Measurements from ENCODE around the gene MPP2.
"Not testable (repeated sequence)": the region's sequence is repeated elsewhere in the genome, so short reads cannot be mapped to it uniquely, and the experiment has no call there.

MPP2 gene

DNA sequence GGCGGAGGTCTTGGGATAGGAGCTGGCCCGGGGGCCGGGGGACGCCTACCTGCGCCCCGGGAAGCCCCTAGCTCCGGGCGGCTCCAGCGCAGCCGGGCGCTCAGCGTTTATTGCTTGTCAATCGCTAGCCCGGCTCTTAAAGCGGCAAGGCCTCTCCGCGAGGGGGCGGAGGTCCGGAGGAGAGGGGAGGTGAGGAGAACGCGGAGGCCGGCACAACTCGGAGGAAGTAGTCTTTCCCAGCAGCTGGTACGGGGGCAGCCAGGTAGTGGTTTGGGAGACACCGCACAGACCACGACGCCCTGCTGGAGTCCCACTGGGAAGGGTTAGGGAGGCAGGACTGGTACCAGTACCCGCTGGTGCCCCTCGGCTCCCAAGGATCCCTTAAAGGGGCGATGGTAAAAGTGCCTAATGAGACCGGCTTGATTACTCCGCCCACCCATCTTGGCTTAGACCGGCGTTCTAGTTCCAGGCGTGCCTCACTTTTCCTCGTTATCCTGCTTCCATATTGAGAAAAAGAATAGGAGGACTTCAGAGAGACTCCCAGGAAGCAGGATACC is at the start of gene MPP2:
TSS of gene MPP2 (minus strand) at position 112 of the 557 bp plus-strand sequence. CDS start 3,076 bp downstream, outside the sequence.
- peak; percentile 57 for DNase-seq

- no peak for DNase-seq
Observed at GRCh38 chr17:43956222-43956621, 48.9 kb upstream of the MPP2 start.

DNA sequence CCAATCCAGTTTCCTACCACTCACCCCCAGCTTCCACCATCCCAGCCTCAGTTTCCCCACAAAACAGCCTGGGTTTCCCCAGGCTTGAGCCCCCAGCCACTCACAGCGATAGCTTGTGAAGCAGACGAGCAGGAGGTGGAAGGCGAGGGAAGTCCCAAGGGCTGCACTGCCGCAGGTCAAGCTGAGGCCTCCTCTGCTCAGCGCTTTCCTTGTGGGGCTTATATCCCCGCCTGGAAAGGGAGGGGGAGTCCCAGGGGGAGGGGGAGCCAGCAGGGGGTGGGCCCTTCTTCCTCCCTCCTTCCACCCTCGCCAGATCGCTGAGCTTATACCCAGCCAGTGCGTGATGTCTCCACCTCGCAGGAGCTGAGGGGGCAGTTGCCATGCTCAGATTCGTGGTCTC is 46.4 kb upstream of the MPP2 start, which contains the start of gene PYY:
TSS of gene PYY (minus strand) at position 195 of the 400 bp plus-strand sequence. CDS start 457 bp downstream, outside the sequence.
- no peak for DNase-seq

DNA sequence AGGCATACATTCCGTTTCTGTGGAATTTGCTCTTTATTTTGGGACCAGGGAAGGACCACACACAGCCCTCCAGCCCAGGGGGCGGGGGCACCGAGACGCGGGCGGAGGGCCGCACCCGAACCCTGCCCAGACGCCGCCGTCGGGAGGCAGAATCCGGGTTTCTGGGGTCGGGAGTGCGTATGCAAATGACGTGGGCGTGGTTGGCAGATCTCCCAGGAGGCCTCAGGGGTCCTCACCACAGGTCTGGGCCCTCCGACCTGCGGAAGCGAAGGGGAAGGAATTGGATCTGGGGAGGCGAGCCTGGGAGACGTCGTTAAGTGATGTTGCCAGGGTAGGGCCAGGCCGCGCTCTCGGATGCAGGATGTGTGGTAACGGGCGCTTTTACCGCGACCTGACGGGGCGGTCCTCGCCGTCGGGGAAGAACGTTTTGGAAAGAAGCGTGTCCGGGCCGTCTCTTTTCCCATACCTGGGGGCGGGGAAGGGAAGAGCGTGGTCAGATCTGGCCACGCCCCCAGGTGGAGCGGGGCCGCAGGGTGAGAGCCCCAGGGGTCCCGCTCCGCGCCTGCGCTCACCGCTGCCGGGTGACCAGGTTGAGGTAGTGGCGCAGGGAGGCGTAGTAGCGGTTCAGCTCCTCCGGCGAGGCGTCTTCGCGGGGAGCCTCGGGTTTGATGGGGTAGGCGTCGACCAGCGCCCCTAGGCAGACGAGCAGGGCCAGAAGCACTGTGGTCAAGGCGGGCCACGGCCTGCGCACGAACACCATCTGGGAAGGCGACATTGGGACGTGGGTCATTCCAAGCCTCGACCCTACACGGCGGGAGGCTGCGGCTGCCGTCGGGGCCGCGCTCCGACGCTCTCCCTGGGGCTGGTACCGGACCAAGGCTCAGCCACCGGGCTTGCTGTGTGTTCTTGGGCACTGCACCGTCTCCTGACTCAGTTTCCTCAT is 45.7 kb upstream of the MPP2 start:
- no peak for DNase-seq

DNA sequence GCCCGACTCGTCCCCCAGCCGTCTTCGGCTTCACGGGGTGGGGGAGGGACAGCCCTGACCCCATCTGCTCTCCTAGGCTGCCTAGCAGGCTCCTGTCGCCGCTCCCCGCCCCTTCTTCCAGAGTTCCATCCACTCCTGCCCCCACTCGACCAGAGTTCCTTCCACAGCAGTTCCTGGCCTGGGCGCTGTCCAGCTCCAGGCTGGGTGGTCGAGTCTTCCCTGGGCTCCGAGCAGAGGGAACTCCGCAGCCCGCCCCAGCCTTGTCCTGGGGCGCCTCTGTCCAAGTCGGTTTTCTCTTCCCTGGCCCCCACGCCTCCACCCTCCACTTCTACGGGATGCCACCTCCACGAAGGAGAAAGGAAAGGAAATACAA is 45.0 kb upstream of the MPP2 start:
- no peak for DNase-seq

DNA sequence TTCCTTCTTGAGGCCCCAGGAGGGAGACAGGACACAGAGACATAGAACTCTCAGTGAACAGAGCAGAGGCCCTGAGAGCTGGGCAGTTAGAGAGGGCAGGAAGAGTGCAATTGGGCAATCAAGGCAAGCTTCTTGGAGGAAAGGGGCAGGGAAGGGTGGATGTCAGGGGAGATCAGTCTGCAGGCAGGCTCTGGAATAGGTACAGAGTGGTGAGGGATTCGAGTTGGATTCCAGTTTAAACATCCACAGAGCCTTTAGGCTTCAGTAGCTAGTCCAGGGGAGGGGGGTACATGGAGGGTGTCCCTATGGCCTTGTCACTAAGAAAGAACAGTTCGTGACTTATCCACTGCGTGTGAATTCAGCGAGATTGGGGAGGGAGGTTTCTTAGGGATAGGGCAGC is 44.4 kb upstream of the MPP2 start:
- DNase-seq = no peak

DNA sequence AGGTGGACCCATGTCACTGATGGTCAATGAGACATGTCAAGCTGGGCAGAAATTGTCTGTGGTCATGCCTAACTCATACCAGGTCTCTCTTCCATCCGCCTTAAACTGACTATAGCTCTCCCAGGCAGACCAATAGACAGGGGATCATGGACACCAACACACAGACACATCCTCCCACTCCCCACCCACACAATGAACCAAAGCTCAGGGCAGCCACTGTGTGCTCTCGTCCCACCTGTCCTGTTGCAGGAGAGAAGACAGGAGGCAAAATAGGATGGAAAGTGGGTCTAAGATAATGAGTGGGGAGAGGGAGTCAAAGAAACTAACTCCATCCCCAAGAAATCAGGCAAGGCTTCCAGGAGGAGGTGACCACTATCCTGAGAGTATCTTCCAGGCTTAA is 43.2 kb upstream of the MPP2 start:
- no peak for DNase-seq

GRCh38 chr17:43949781-43950180 is 42.4 kb upstream of the MPP2 start:
- DNase-seq = no peak

GRCh38 chr17:43946781-43947180 is 39.4 kb upstream of the MPP2 start:
- DNase-seq = no peak

- DNase-seq = no peak
Observed at GRCh38 chr17:43945074-43945829, 37.9 kb upstream of the MPP2 start.

- no peak for DNase-seq
Observed at GRCh38 chr17:43942051-43942685, 34.8 kb upstream of the MPP2 start, which contains the start of gene PPY. TSS of gene PPY (minus strand) at chr17:43942476. CDS start at chr17:43941654, 822 bp downstream.

DNA sequence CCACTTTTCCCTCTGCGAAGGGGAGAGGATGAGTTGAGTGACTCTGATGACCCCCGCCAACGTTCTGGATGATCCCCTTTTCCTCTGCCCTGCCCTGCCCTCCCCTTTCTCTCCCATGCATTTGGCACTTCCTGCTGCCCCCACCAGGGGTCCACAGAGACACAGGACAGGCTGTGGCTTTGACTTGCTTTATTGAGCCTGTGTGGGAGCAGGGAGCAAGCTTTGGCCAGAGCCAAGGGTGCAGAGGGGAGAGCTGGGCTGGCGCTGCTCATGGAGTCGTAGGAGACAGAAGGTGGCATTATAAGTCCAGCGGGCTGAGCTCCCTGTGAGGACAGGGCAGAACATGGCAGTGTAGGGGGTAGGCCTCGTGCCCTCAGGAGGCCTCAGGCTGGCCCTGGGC is 33.3 kb upstream of the MPP2 start:
- no peak for DNase-seq

DNA sequence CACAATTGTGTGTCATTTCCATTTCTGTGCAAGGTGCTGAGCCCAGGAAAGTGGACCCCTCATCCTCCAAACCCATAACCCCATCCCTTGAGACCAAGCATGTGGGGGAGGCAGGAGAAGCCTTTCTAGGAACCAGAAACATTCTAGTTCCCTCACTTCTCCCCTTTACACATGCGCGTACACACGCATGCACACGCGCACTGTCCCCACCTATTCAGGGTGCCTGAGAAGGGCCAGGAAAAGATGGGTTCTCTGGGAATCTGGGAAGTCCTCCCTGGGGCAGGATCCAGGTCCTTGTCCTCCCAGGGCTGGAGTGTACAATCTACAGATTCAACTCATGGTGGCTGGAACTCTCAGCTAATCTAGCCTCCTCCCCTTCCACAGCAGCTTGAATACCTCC is 32.5 kb upstream of the MPP2 start:
- no peak for DNase-seq

- not testable (repeated sequence) for DNase-seq
Observed at GRCh38 chr17:43939452-43939851, 32.1 kb upstream of the MPP2 start.

GRCh38 chr17:43938838-43939182 is 31.5 kb upstream of the MPP2 start:
- no peak for DNase-seq

DNA sequence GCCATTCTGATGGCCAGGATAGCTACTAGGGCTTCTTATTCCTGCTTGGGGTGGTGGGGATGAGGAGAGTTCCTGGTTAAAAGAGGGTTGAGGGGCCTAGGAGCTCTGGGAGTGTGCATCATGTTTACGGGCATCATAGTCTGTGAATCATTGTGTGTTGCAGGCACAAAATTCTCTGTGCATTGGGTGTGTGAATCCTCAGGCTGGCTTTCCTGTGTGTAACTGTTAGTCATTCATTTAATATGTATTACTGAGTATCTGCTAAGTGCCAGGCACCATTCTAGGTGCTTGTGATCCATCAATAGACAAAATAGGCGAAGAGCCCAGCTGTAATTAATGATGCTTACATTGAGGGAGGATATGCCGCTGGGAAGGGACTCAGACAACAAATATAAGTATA is 29.1 kb upstream of the MPP2 start:
- DNase-seq = no peak

DNA sequence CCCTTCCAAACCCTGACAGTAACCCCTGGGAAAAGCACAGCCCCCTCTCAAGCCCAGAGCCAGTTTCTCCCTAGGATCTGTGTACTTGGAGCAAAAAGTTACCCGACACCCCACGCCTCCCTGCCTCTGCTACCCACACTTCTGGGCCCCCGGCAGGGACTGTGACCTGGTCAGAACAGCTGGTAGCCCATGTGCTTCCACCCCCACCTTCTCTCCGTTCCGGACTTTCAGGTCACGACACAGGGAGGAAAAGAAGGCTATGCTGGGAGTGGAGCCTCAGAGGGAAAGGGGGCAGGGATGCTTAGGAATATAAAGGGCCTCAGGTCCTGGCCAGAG is 28.6 kb upstream of the MPP2 start:
- DNase-seq = no peak

DNA sequence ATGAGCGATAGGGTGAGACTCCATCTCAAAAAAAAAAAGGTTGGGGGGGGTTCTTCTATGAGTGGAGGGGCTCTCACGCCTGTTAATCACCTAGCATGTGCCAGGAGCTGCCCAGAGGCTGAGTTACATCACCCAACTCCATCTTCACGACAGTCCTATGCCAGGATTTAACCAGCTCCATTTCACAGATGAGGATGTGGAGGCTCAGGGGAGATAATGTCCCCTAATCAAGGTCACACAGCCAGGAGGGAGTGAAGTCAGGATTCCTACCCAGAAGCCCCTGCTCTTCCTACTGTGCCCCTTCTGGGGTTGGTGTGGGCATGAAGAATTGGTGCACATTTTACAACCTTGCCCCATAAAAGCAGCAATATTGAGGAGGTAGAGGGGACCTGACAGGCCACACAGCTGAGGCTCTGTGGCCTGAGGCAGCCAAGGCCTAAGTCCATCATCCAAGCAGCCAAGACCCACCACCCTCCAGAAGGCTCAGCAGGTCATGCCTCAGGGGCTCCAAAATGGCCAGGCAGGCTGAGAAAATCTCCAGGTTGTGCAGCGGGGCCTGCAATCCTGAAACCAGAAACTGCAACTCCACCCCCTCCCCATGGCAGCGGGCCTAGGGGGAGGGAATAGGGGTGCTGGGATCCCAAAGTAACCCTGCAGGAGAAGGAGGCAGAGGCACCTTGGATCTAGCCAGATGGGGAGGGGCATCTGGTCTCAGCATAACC is 28.0 kb upstream of the MPP2 start:
- DNase-seq = no peak

- DNase-seq = no peak
Observed at GRCh38 chr17:43932923-43933322, 25.6 kb upstream of the MPP2 start.

DNA sequence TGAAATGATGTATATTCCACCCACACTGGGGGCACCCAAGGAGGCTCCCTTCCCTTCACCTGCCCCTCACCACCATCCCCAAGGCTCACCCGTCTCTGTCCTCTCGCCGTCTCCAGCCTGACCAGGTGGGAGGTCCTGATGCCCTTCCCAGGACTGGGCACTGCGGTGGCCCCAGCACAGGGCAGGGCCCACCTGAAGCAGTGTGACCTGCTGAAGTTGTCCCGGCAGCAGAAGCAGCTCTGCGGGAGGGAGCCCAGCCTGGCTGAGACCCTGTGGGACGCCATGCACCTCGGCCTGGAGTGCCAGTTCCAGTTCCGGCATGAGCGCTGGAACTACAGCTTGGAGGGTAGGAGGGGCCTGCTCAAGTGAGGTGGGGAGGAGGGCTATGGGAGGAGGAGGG is 25.0 kb upstream of the MPP2 start:
- no peak for DNase-seq

DNA sequence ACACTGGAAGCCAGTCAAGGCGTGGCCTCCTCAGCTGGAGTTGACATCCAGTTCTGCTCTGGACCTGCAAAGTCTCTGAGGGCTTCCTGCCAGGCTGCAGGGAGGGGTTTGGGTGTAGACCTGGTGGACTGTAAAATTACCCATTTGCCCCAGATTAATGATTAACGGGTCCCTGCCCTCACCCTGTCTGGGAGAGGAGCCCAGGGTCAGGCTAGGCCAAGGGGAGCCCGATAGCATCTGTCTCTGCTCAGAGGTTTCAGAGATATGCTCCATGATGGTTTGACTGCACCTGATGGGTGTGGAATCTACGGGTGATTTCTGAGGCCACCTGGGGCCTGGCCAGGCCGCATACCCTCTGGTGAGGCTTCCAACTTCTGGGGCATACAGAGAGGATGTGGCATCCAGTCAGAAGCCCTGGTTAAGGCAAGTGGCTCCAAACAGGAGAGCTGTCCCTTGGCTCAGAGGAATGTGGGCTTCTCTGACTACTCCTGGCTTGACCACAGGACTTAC is 23.8 kb upstream of the MPP2 start:
- no peak for DNase-seq

GRCh38 chr17:43928609-43929008 is 21.3 kb upstream of the MPP2 start:
- DNase-seq = no peak
